GM12878 (cell line): ENCODE measurements around the gene ATN1. TPM values are rescaled to one million over a fixed set of nuclear protein-coding genes. Genes with fewer than 3 reads are reported as not detected.

Experiments
- ATF7 ChIP-seq: fragments of 450-650 bp; IDR thresholded peaks from 2 replicates; pipeline ENCODE4 v1.6.1; 2016; ENCODE audit warnings: low read depth, mild to moderate bottlenecking
- BACH1 ChIP-seq: fragments of 450-650 bp; IDR thresholded peaks from 2 replicates; pipeline ENCODE4 v1.6.1; 2017; ENCODE audit warnings: mild to moderate bottlenecking, borderline replicate concordance
- BCLAF1 ChIP-seq: fragments of 450-650 bp; IDR thresholded peaks from 2 replicates; pipeline ENCODE4 v1.6.1; 2017; ENCODE audit warnings: antibody characterized with exemption, mild to moderate bottlenecking, moderate library complexity
- EP300 ChIP-seq, 2 experiments: fragments of 150-350 bp in 1 of 2; IDR thresholded peaks; 2 replicates each; pipeline ENCODE4 v1.6.1; 2011 to 2012; ENCODE audit warnings: low read depth in 2 of 2, low read length in 2 of 2, borderline replicate concordance in 1 of 2, improper control_type of control experiment in 1 of 2, inconsistent platforms in 1 of 2; ENCODE audit not compliant: control insufficient read depth in 1 of 2
- HCFC1 ChIP-seq: fragments of 150-350 bp; IDR thresholded peaks from 2 replicates; pipeline ENCODE4 v1.6.1; 2014; ENCODE audit warnings: low read length
- HDAC2 ChIP-seq: fragments of 200-600 bp; sonication (generic); IDR thresholded peaks from 2 replicates; pipeline ENCODE4 v1.6.1; 2017
- HDGF ChIP-seq: fragments of 450-650 bp; IDR thresholded peaks from 2 replicates; pipeline ENCODE4 v1.6.1; 2016; ENCODE audit warnings: antibody characterized with exemption
- IKZF1 ChIP-seq: fragments of 450-650 bp; conservative IDR thresholded peaks from 2 replicates; pipeline ENCODE4 v1.6.1; 2017; ENCODE audit warnings: antibody characterized with exemption, mild to moderate bottlenecking
- JUND ChIP-seq: IDR thresholded peaks from 2 replicates; pipeline ENCODE4 v1.6.1; 2012; ENCODE audit warnings: low read depth, mild to moderate bottlenecking, low read length, improper control_type of control experiment, moderate library complexity
- KDM1A ChIP-seq: fragments of 200-600 bp; sonication (generic); IDR thresholded peaks from 2 replicates; pipeline ENCODE4 v1.6.1; 2016; ENCODE audit warnings: borderline replicate concordance
- NRF1 ChIP-seq: conservative IDR thresholded peaks from 2 replicates; pipeline ENCODE4 v1.6.1; 2011; ENCODE audit warnings: mild to moderate bottlenecking, low read depth, low read length, improper control_type of control experiment
- RBBP5 ChIP-seq: fragments of 200-600 bp; sonication (generic); conservative IDR thresholded peaks from 2 replicates; pipeline ENCODE4 v1.6.1; 2016
- SMAD1 ChIP-seq: fragments of 450-650 bp; IDR thresholded peaks from 2 replicates; pipeline ENCODE4 v1.6.1; 2018; ENCODE audit warnings: mild to moderate bottlenecking, low read depth; ENCODE audit not compliant: partially characterized antibody
- SMC3 ChIP-seq: IDR thresholded peaks from 2 replicates; pipeline ENCODE4 v1.6.1; 2011; ENCODE audit warnings: low read length, improper control_type of control experiment, borderline replicate concordance
- STAT1 ChIP-seq: fragments of 450-650 bp; conservative IDR thresholded peaks from 2 replicates; pipeline ENCODE4 v1.6.1; 2014; ENCODE audit warnings: antibody characterized with exemption, mild to moderate bottlenecking
- TCF7 ChIP-seq: IDR thresholded peaks from 2 replicates; pipeline ENCODE4 v1.6.1; 2014; ENCODE audit warnings: antibody characterized with exemption, borderline replicate concordance
- polyA plus RNA-seq, 11 experiments: library from polyadenylated mRNA; depleted of rRNA in 4 of 11; unstranded in 6 of 11; stranded (reverse) in 5 of 11; fragments of >200 nt; fragmentation: Nextera tagmentation in 4 of 11; fragmentation: Illumina TruSeq in 1 of 11; extraction: Ambion mirVana in 4 of 11; extraction: Trizol in 1 of 11; gene quantifications; 1 replicate in 1 of 11; 2 replicates in 10 of 11; pipeline versions ENCODE4 v1.2.1 to v1.2.3, GENCODE V29; 2011 to 2016; ENCODE audit warnings: inconsistent platforms in 2 of 11, missing spikeins in 2 of 11, low read depth in 1 of 11
- total RNA-seq, 4 experiments: library from RNA; depleted of rRNA in 3 of 4; stranded (reverse); fragments of >200 nt in 3 of 4; fragmentation: Illumina TruSeq in 1 of 4; extraction: Trizol in 1 of 4; gene quantifications; 2 replicates each; pipeline versions ENCODE4 v1.2.1 to v1.2.3, GENCODE V29; 2013 to 2021
- TF ChIP-seq, protein P1 (sequence below): fragments of 450-650 bp; formaldehyde crosslinking; IDR thresholded peaks from 2 replicates; pipeline ENCODE4 v1.5.0; 2022; ENCODE audit warnings: mild to moderate bottlenecking, missing genetic modification characterization
- TF ChIP-seq, protein P2 (sequence below): IDR thresholded peaks from 2 replicates; pipeline ENCODE4 v1.6.1; 2011; ENCODE audit warnings: low read depth, low read length, improper control_type of control experiment, borderline replicate concordance
- TF ChIP-seq, protein P3 (sequence below): fragments of 450-650 bp; IDR thresholded peaks from 2 replicates; pipeline ENCODE4 v1.6.1; 2017; ENCODE audit warnings: mild to moderate bottlenecking, low read depth, inconsistent platforms; ENCODE audit not compliant: poor library complexity, severe bottlenecking
- TF ChIP-seq, protein P4 (sequence below): IDR thresholded peaks from 2 replicates; pipeline ENCODE4 v1.6.1; 2012; ENCODE audit warnings: low read depth, low read length, improper control_type of control experiment
- TF ChIP-seq, protein P5 (sequence below): IDR thresholded peaks from 2 replicates; pipeline ENCODE4 v1.6.1; 2012; ENCODE audit warnings: low read depth, low read length, improper control_type of control experiment

Gene ATN1
- total and polyA plus RNA-seq, 10 of the 15 experiments (the other 5 are each of a cell fraction or from before 2014, with no cell fraction given) = 0.08 to 44.5 (median 5.0) TPM

GRCh38 chr12:6961278-6961694 lies 33.5 kb downstream of the ATN1 start (continued):
- TF ChIP-seq, protein P1, sequence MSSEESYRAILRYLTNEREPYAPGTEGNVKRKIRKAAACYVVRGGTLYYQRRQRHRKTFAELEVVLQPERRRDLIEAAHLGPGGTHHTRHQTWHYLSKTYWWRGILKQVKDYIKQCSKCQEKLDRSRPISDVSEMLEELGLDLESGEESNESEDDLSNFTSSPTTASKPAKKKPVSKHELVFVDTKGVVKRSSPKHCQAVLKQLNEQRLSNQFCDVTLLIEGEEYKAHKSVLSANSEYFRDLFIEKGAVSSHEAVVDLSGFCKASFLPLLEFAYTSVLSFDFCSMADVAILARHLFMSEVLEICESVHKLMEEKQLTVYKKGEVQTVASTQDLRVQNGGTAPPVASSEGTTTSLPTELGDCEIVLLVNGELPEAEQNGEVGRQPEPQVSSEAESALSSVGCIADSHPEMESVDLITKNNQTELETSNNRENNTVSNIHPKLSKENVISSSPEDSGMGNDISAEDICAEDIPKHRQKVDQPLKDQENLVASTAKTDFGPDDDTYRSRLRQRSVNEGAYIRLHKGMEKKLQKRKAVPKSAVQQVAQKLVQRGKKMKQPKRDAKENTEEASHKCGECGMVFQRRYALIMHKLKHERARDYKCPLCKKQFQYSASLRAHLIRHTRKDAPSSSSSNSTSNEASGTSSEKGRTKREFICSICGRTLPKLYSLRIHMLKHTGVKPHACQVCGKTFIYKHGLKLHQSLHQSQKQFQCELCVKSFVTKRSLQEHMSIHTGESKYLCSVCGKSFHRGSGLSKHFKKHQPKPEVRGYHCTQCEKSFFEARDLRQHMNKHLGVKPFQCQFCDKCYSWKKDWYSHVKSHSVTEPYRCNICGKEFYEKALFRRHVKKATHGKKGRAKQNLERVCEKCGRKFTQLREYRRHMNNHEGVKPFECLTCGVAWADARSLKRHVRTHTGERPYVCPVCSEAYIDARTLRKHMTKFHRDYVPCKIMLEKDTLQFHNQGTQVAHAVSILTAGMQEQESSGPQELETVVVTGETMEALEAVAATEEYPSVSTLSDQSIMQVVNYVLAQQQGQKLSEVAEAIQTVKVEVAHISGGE (CRISPR knock-in tag) = no peak
- TF ChIP-seq, protein P2, sequence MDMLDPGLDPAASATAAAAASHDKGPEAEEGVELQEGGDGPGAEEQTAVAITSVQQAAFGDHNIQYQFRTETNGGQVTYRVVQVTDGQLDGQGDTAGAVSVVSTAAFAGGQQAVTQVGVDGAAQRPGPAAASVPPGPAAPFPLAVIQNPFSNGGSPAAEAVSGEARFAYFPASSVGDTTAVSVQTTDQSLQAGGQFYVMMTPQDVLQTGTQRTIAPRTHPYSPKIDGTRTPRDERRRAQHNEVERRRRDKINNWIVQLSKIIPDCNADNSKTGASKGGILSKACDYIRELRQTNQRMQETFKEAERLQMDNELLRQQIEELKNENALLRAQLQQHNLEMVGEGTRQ = no peak; the same call in 1 of the 2 replicates
- TF ChIP-seq HDAC2 (no peak), BACH1 (peak; percentile 75), ATF7 (peak; percentile 80), EP300 (IDR thresholded peaks at IDR 0.05; ENCODE audit: borderline replicate concordance in 1 of 2, control insufficient read depth in 1 of 2, low read depth in 2 of 2, low read length in 2 of 2) (0 out of 4 replicates have a peak, but pooled peaks of 1 of the 2 experiments have one; percentile 39), BCLAF1 (no peak), IKZF1 (no peak), SMAD1 (no peak), NRF1 (no peak), KDM1A (no peak), JUND (no peak), SMC3 (no peak), TCF7 (no peak), RBBP5 (no peak), HDGF (no peak; the same call in 1 of the 2 replicates), STAT1 (0 out of 2 replicates have a peak, but pooled peaks have one; percentile 7), HCFC1 (no peak)
- TF ChIP-seq, protein P3, sequence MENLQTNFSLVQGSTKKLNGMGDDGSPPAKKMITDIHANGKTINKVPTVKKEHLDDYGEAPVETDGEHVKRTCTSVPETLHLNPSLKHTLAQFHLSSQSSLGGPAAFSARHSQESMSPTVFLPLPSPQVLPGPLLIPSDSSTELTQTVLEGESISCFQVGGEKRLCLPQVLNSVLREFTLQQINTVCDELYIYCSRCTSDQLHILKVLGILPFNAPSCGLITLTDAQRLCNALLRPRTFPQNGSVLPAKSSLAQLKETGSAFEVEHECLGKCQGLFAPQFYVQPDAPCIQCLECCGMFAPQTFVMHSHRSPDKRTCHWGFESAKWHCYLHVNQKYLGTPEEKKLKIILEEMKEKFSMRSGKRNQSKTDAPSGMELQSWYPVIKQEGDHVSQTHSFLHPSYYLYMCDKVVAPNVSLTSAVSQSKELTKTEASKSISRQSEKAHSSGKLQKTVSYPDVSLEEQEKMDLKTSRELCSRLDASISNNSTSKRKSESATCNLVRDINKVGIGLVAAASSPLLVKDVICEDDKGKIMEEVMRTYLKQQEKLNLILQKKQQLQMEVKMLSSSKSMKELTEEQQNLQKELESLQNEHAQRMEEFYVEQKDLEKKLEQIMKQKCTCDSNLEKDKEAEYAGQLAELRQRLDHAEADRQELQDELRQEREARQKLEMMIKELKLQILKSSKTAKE = no peak
- TF ChIP-seq, protein P4, sequence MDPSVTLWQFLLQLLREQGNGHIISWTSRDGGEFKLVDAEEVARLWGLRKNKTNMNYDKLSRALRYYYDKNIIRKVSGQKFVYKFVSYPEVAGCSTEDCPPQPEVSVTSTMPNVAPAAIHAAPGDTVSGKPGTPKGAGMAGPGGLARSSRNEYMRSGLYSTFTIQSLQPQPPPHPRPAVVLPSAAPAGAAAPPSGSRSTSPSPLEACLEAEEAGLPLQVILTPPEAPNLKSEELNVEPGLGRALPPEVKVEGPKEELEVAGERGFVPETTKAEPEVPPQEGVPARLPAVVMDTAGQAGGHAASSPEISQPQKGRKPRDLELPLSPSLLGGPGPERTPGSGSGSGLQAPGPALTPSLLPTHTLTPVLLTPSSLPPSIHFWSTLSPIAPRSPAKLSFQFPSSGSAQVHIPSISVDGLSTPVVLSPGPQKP = no peak
- TF ChIP-seq, protein P5, sequence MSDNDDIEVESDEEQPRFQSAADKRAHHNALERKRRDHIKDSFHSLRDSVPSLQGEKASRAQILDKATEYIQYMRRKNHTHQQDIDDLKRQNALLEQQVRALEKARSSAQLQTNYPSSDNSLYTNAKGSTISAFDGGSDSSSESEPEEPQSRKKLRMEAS = peak; percentile 78
